PFSK-1 (cell line): ENCODE measurements around the gene OR52A1.

Experiments used
- FOXP2 ChIP-seq: optimal IDR thresholded peaks from 2 replicates; pipeline ENCODE3; 2011; ENCODE audit warnings: borderline replicate concordance, control low read depth, inconsistent platforms; ENCODE audit not compliant: insufficient read depth; ENCODE audit errors: extremely low read length, extremely low read depth
- POLR2AphosphoS5 ChIP-seq: IDR thresholded peaks from 2 replicates; pipeline ENCODE4 v1.6.1; 2012; ENCODE audit warnings: low read depth, mild to moderate bottlenecking, control low read depth, low read length, moderate library complexity
- REST ChIP-seq, 2 experiments: IDR thresholded peaks; 2 replicates each; pipeline versions ENCODE4 v1.6.1 to v1.8.0; 2011 to 2012; ENCODE audit warnings: low read depth in 2 of 2, low read length in 2 of 2, control low read depth in 1 of 2, inconsistent platforms in 1 of 2, mild to moderate bottlenecking in 1 of 2, moderate library complexity in 1 of 2; ENCODE audit not compliant: insufficient read depth in 1 of 2
- SIN3A ChIP-seq: IDR thresholded peaks from 2 replicates; pipeline ENCODE4 v1.6.1; 2012; ENCODE audit warnings: mild to moderate bottlenecking, low read length, moderate library complexity, borderline replicate concordance; ENCODE audit not compliant: insufficient read depth
- TAF1 ChIP-seq: IDR thresholded peaks from 2 replicates; pipeline ENCODE4 v1.6.1; 2012; ENCODE audit warnings: low read length, control low read depth, borderline replicate concordance; ENCODE audit not compliant: insufficient read depth

The OR52A1 gene

GRCh38 chr11:5171856-5172255 lies 17.3 kb upstream of the OR52A1 start:
- TF ChIP-seq TAF1 (no peak), SIN3A (no peak), FOXP2 (no peak), POLR2AphosphoS5 (no peak), REST (IDR thresholded peaks at IDR 0.05; ENCODE audit: insufficient read depth in 1 of 2, low read depth in 2 of 2, low read length in 2 of 2) (no peak)

GRCh38 chr11:5159806-5160205 lies 5.2 kb upstream of the OR52A1 start:
- TF ChIP-seq POLR2AphosphoS5 (no peak), REST (IDR thresholded peaks at IDR 0.05; ENCODE audit: insufficient read depth in 1 of 2, low read depth in 2 of 2, low read length in 2 of 2) (no peak), FOXP2 (no peak), TAF1 (no peak), SIN3A (no peak)

DNA sequence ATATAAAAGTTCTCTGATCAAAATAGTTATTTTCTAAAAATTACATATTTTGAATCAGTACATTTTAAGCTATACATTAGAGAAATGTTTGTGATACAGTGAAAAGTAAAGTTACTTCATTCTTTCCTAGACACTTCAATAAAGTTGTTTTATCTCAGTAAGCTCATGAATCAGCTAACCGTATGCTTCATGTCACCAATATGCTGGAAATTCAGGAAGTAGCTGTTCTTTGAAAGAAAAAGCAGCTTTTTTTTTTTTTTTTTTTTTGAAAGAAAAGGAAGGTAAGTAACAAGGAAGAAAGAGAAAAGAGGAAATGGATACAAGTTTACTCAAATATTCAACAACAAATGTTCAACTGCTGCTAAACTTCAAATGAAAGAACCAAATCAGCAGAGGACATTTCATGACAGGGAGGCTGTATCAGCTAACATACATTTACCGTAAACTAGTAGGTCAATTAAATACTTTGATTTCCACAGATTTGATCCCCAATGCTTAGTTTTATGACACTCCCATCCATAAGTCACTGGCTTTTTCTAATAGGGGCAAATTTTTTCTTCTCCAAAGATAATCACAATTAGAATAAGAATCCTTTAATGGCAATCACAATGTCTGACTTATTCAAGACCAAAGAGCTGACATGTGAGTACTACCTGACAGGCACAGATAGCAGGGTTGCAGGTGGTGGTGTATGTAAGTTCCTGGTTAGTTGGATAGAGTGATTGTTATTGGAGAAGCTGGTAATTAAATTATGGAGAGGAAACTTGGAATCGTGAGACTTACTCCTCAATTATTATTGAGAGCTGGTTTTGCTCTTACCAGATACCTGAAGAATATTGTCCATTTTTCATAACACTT lies 754 bp downstream of the OR52A1 start:
- TF ChIP-seq REST (IDR thresholded peaks at IDR 0.05; ENCODE audit: insufficient read depth in 1 of 2, low read depth in 2 of 2, low read length in 2 of 2) = no peak
- TF ChIP-seq FOXP2 = no peak
- TF ChIP-seq TAF1 = no peak
- TF ChIP-seq SIN3A = no peak
- TF ChIP-seq POLR2AphosphoS5 = no peak

DNA sequence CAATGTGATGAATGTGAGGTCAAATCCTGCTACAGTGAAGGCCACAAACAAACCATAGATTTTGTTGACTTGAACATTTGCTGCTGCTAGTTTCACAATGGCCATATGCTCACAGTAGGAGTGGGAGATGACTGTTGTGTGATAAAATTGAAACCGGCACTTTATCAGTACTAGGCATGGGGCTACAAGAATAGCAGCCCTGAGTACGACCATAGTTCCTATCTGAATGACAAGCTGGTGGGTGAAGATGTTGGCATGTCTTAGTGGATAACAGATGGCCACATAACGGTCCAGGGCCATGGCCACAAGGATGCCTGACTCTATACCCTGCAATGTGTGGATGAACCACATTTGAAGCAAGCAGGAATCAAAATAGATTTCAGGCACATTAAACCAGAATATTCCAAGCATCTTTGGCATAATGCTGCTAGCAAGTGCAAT lies 2.8 kb downstream of the OR52A1 start:
- TF ChIP-seq TAF1 (no peak), POLR2AphosphoS5 (no peak), SIN3A (no peak), REST (IDR thresholded peaks at IDR 0.05; ENCODE audit: insufficient read depth in 1 of 2, low read depth in 2 of 2, low read length in 2 of 2) (no peak)
